ENCODE data around the gene DENND1C. TPM values are rescaled to one million over a fixed set of nuclear protein-coding genes. Genes with fewer than 3 reads are reported as not detected.
"Not testable (repeated sequence)": the region's sequence is repeated elsewhere in the genome, so short reads cannot be mapped to it uniquely, and the experiment has no call there.

The DENND1C gene
- total RNA-seq, 1 donor = 9.2 TPM

DNA sequence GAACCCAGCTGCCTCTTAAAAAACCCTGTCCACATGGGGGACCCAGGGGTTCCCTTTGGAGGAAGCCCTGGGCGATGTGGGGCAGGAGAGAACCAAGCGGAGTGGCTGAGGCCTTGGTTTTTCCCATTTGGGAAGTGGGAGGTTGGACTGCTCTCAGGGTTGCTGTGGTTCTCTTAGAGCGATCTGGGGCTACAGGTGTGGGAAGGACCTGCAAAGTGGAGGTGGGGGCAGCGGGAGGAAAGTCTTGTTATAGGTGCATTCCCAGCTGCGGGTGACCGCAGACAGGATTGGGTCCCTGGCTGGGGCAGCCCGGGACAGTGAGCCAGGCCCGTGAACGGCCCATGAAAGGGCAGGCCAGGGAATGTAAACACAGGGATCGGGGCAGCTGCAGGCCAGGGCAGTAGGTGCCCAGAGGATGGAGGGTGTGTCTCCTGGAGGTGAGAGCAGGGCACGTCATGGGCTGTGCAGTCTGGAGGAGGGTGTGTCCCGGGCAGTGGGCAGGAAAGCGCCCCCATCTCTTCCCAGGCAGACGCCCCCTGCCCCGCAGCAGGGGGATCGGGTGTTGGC lies 22.8 kb downstream of the DENND1C start:
- DNase-seq (ENCODE audit: low read depth in 2 of 3, low spot score in 2 of 3) = no peak

DNA sequence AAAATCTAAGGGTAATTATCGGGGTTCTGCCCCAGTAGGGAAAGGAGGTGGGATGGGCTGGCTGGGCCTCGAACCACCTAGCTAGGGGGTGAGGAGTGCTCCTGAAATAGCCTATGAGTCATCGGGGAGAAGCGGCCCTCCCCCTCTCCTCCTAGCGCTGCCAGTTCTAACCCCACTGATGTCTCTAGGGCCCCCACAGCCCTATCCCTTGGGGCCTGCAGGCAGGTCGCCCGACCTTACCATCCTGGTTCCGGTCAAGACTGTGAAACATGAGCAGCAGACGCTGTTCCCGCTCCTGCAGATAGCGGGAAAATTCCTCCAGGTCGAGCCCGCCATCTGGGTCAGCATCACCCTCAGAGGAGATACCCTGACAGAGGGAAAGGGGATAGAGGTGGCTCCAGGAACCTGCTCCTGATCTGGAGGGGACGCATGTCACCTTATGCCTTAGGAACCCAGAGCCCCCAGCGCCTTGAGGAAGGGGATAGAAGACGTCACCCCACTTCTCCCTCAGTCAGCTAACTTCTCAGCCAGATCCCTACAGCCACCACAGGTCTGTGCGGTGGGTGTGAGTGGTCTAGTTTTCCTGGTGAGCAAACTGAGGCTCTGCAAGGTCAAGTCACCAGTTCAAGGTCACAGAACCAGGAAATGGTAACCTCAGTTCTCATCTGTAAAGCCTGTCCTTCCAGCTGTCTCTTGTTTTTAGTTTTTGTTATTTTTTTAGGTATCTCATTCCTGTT lies 23.5 kb downstream of the DENND1C start:
- no peak for DNase-seq (ENCODE audit: low read depth in 2 of 3, low spot score in 2 of 3)

DNA sequence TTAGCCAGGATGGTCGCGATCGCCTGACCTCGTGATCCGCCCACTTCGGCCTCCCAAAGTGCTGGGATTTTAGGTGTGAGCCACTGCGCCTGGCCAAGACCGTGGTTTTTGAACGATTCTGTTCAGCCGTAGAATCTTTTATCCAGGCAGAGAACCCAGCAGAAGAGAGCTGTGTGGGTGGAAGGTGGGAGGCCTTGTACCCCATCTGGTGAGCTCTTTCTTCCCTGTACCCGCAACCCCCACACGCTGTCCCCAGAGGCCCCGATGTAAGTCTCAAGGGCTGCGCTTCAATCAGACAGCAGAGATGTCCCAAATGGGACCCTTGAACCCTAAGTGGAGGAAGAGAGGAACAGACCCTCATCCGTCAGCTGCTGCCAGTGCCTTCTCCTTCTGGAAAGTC lies 25.7 kb downstream of the DENND1C start:
- DNase-seq (ENCODE audit: low read depth in 2 of 3, low spot score in 2 of 3) = no peak

DNA sequence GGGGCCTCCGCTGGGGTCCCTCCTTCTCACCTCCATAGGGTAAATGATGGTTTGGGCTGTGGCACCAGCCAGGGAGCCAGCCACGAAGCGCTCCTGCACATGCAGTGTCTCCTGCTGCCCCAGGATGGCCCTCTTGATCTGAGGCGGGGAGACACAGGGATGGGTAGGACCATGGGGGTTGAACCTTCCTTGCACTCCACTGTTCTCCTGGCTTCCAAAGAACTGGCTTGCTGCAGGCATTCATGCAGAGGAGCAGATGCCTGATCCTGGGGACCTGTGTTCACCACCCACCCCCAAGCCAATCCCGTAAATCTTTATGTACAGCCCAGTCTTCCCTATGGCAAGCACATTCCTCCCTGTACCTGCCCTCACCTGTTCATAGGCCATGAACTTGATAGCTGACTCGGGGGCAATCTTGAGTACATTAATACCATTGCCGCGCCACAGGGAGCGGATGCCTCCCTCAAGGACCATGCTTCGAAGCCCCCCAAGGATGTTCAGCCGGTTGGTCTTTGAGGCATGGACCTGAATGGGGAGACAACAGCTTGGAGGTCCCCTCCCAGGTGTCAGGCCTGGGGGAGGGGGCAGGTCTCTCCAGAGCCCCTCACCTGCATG lies 27.5 kb downstream of the DENND1C start:
- no peak for DNase-seq (ENCODE audit: low read depth in 2 of 3, low spot score in 2 of 3)

DNA sequence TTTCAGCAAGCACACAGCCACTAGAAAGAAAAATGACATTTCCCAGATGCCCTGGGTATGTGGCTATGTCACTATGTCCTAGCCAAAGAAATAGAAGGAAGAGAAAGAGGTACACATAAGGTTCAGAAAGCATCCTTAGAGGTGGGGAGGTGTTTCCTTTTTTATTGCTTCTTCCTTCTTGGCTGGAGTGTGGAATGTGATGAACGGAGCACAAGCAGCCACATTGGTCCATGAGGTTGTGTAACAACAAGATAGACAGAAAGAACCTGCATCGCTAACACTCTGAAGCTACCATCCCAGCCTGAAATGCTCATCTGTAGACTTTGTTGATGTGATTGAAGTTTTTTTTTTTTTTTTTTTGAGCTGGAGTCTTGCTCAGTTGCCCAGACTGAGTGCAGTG lies 28.7 kb downstream of the DENND1C start:
- DNase-seq (ENCODE audit: low read depth in 2 of 3, low spot score in 2 of 3) = no peak

DNA sequence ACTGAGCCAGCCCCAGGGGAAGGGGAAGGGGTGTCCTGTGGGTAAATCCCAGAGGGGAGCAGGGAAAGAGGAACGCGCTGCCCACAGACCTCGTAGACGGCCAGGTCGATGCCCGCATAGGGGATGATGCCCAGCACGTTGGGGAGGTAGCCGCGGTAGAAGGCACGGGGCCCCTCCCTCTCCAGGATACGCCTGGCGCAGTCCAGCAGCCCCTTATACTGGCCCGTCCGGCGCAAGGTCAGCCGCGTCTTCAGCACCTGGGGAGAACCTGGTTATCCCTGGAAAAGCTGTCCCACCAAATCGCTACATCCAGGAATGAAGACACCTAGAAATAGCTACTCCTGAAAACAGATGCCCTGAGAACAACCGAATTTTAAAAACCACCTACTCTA lies 29.4 kb downstream of the DENND1C start:
- DNase-seq (ENCODE audit: low read depth in 2 of 3, low spot score in 2 of 3) = no peak

DNA sequence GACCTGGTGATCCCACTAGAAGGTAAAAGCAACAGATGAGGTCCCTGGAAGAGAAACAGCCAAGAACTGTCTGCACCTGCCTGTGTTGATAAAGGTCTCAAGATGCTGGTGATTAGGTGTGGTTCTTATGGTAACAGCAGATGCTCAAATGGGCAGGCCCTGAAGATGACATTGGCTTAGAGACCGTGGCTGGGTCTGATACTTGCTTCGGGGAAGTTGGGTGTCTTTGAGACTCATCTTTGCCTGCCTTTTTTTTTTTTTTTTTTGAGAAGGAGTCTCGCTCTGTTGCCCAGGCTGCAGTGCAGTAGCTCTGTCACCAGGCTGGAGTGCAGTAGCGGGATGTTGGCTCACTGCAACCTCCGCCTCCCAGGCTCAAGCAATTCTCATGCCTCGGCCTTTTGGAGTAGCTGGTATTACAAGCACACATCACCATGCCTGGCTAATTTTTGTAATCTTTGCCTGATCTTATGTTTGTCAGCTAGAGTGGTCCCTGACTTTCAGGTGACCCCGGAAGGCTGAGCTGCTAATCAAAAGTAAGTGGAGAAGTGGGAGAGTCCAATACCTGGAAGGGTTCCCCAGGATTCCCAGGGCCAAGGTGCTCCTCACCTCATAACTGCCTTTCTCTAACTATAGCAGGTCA lies 29.9 kb downstream of the DENND1C start:
- no peak for DNase-seq (ENCODE audit: low read depth in 2 of 3, low spot score in 2 of 3)

DNA sequence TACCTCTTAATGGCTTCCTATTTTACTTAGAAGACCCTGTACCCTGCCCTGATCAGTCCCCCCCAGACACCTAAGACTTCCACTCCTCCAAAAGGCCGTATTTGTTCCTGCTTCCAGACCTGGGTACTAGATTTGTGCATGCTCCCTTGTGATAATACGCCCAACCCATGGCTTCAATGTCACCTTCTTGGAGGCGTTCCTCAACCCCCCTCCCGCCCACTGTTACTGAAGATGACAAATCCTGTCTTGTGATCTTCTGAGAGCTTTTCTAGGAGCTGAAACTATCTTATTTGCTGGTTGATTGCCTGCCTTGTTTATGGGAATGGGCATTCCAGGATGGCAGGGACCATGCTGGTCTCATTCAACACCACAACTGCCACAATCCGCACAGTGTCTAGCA lies 31.4 kb downstream of the DENND1C start:
- DNase-seq (ENCODE audit: low read depth in 2 of 3, low spot score in 2 of 3) = no peak

DNA sequence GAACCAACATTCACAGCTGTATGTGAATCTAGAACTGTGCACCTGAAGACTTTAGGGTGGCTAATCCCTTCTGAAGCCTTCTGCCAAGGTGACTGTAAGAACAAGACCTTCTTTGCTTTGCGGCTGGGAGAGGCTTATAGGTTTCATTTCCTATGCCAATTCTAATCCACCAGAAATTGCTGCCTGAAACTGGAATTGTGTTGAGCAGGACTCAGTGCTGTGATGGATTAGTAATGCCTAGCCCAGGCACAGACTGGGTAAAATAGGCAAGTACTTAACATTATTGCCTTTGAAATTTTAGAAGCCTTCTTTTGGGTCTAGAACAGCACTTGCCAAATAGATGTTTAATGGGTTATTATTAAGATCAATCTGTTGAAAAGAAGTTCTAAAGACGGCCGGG lies 33.5 kb downstream of the DENND1C start:
- DNase-seq (ENCODE audit: low read depth in 2 of 3, low spot score in 2 of 3) = no peak

DNA sequence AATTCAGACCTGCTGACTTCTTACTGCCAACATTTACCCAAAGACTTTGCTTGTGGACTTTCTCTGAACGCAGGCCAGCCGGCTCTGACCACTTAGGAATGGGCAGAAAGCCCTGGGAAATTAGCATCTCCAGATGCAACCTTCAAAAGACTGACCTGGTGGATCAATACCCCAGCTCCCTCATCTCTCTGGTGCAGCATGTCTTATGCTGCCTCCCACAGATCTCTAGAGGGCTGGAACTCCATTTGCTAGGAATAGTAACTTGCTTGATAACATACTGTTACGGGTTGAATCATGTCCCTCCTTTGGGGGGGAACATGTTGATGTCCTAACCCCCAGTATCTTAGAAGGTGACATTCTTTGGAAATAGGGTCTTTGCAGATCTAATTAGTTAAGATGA lies 35.1 kb downstream of the DENND1C start:
- no peak for DNase-seq (ENCODE audit: low read depth in 2 of 3, low spot score in 2 of 3)

DNA sequence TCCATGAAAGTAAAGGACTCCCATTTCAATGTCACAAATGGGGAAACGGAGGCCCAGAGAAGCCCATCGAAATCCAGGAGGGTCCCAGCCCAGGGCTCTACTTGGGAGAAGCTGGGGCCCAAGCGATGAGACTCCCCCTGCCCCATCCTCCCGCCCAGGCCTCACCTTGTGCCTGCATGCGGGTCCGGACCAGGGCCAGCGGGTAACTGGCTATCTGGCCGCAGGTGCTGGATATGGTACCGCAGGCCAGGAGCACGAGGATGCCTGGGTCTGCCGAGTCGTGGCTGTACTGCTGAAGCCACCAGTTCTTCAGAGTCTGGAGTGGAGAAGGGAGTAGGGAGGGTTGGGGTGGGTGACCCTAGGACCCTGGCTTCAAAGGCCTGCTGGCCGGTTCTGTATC lies 37.6 kb downstream of the DENND1C start:
- DNase-seq (ENCODE audit: low read depth in 2 of 3, low spot score in 2 of 3) = no peak

DNA sequence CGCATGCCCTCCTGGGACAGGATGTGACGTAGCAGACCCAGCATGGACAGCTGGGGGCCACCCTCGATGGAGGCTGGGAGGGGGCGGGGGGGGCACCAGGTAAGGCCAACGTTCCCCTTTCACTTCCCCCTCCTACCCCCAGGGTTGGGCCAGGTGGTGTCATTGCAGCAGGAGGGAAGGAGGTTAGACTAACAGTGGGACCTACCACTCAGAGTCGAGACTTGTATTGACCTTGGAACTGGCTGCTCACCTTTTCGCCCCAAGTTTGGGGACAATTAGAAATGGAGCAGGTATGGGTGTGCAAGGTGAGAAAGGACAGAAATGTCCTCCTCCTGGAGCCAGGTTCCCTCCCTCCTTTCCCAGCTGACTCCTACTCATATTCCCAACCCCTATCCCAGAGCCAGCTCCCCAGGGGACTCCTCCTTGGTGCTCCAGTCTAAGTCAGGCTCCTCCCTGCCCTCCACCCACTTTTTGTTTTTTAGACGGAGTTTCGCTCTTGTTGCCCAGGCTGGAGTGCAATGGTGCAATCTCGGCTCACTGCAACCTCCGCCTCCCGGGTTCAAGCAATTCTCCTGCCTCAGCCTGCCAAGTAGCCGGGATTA lies 39.4 kb downstream of the DENND1C start:
- no peak for DNase-seq (ENCODE audit: low read depth in 2 of 3, low spot score in 2 of 3)

DNA sequence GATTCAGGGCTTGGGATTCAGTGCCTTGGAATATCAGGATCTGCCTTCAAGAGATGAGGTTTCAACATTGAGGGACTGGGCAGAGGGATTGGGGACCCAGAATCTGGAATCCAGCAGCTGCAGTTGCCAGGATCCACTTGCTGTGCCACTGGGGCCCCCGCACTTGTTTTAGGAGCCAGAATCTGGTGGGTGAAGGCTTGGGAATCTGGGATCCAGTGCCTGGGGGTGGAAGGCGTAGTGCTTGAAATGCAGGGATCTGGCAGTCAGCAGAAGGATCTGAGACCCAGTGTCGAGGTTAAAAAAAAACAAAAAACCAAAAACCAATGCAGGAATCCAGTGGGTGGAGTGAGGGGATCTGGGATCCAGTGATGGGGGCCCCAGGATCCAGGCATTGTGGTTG lies 40.7 kb downstream of the DENND1C start:
- DNase-seq (ENCODE audit: low read depth in 2 of 3, low spot score in 2 of 3) = no peak

DNA sequence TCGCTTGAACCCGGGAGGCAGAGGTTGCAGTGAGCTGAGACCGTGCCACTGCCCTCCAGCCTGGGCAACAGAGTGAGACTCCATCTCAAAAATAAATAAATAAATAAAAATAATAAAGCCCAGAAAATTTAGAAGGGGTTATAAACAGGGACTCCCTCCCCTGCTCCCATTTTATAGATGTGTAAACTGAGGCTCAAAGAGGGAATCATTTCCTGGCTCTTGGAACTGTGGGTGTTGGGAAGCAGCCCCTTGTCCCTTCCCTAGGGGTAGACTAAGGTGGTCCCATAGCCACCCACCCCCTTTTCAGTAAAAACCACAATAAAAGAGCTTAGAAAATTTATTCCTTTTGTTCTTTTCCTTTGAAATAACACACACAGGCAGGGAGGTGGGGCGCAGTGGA lies 41.8 kb downstream of the DENND1C start:
- DNase-seq (ENCODE audit: low read depth in 2 of 3, low spot score in 2 of 3) = no peak

DNA sequence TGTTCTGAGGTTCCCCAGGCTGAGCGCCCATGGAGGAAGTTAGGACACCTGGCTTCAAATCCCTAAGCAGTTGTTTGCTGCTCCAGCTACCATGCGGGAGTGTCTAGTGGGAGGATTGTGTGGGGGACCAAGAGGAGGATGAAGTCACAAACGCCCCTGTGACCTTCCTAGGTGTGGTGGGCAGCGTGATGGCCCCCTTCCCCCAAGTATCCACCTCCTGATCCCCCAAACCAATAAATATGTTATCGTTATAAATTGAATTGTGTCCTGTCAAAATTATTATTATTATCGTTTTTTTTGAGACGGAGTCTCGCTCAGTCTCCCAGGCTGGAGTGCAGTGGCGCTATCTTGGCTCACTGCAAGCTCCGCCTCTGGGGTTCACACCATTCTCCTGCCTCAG lies 47.9 kb downstream of the DENND1C start, which contains the start of gene SLC25A41:
TSS of gene SLC25A41 (minus strand) at position 101 of the 400 bp plus-strand sequence. CDS start at position 31, 70 bp downstream.
- DNase-seq (ENCODE audit: low read depth in 2 of 3, low spot score in 2 of 3) = no peak

DNA sequence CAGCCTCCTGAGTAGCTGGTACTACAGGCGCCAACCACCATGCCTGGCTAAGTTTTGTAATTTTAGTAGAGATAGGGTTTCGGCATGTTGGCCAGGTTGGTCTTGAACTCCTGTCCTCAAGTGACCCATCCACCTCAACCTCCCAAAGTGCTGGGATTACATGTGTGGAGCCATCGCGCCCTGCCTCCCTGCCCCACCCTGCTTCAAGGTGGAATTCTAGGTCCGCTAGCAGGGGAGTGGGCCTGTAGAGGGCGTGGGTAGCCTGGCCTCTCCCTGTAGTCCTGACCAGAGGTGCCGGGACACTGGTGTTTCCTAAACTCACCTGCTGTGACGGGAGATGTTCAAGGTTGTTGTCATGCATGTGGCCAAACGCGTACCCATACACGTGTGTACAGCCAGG lies 48.4 kb downstream of the DENND1C start:
- no peak for DNase-seq (ENCODE audit: low read depth in 2 of 3, low spot score in 2 of 3)

DNA sequence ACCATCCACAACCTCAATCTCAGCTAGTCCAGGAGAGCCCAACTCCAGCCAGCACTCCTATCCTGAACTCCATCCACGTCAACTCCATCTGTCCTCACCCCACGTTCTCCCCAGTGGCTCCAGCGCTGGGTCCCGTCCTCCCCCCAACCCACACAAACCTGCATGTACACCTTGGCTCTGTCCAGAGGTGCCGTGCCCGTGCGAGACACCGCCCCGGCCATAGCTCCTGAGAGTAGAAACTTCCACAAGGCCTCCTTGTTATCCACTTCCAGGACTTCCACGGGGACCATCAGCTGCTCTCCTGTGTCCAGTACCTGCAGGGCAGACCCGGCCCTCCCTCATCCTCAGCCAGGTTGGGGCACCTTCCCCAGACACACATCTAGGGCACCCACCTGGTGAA lies 49.7 kb downstream of the DENND1C start:
- DNase-seq (ENCODE audit: low read depth in 2 of 3, low spot score in 2 of 3) = no peak

DNA sequence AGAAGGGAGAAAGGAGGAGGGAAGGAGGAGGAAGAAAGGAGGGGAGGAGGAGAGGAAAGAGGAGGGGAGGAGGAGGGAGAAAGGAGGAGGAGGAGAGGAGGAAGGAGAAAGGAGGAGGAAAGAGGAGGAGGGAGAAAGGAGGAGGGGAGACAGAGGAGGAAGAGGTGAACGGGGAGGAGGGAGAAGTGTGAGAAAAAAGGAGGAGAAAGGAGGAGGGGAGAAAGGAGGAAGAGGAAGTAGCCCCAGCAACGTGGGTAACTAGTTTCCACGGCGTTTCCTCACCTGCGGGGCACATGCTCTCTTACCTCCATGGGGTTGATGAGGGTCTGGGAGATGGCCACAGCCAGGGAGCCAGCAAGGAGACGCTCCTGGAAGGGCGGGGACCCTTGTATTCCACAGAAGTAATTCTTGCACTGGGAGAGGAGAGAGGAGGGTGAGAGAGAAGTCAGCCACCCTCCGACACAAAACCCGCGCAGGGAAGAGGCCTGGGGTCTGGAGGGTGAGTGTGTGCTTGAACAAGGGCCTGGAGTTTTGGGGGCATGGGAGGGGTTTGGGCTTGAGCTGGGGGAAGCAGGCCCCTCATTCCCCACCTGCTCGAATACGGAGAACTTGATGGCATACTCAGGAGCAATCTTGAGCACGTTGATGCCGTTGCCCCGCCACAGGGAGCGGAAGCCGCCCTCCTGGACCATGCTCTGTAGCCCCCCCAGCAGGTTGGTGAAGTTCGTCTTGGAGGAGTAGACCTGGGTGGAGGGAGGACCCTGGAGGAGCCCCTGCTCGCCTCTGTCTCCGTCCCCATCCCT lies 52.0 kb downstream of the DENND1C start:
- no peak for DNase-seq (ENCODE audit: low read depth in 2 of 3, low spot score in 2 of 3)

DNA sequence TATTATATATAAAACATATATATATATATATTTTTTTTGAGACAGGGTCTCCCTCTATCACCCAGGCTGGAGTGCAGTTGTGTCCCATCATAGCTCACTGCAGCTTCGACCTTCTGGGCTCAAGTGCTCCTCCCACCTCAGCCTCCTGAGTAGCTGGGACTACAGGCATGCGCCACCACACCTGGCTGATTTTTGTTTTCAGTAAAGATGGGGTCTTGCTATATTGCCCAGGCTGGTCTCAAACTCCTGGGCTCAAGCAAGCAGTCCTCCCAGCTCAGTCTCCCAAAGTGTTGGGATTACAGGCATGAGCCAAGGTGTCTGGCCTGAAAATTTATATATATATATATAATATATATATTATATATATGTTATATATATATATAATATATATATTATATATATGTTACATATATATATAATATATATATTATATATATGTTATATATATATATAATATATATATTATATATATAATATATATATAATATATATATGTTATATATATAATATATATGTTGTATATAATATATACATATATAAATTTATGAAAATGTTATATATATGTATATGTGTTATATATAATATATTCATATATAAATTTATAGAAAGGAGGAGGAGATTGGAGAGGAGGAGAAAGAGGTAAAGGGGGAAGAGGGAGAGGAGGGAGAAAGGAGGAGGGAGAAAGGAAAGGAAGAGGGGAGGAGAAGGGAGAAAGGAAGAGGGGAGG lies 52.7 kb downstream of the DENND1C start:
- DNase-seq (ENCODE audit: low read depth in 2 of 3, low spot score in 2 of 3) = not testable (repeated sequence)

DNA sequence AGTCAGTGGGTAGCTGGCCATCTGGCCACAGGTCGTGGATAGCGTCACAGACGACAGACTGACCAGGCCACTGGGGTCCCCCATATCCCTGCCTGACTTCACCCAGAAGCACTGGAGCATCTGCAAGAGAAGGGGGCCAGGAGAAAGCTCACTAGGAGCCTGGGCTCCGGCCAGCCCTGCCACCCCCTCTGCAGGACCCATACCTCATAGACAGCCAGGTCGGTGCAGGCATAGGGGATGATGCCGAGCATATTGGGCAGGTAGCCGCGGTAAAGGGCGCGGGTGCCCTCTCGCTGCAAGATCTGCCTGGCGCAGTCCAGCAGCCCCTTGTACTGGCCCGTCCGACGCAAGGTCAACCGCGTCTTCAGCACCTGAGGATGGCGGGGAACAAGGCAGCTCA lies 54.5 kb downstream of the DENND1C start:
- DNase-seq (ENCODE audit: low read depth in 2 of 3, low spot score in 2 of 3) = no peak
